IMR-90 (cell line): ENCODE measurements around the gene RBBP7. TPM values are rescaled to one million over a fixed set of nuclear protein-coding genes. Genes with fewer than 3 reads are reported as not detected.

Experiments
- ATAC-seq: fragments of 200-7000 bp; cut with Tn5 transposase; 2 replicates; pipeline ENCODE4 v1.9.1; 2020; ENCODE audit warnings: low read depth, mild to moderate bottlenecking, moderate library complexity
- BruUV-seq: library from RNA; stranded (reverse); fragments of 400-500 nt; replicated peaks from 2 replicates; lab custom pipeline; 2021; lab: Mats Ljungman, UMichigan
- CTCF ChIA-PET: fragments of 300-600 bp; formaldehyde crosslinking; extraction: SDS; loops from one replicate; lab custom pipeline; 2021; ENCODE audit warnings: antibody characterized with exemption; lab: Yijun Ruan, JAX
- POLR2A ChIA-PET: fragments of 300-600 bp; sonication (Branson Sonifier 250); formaldehyde crosslinking; loops from one replicate; lab custom pipeline; 2022; ENCODE audit warnings: antibody characterized with exemption; ENCODE audit not compliant: unreplicated experiment; lab: Charles Lee
- DNase-seq: peaks from one replicate; pipeline ENCODE4 v3.0.0; 2013
- H2AFZ ChIP-seq: replicated peaks from 2 replicates; pipeline ENCODE3; 2013; ENCODE audit warnings: low read length, mild to moderate bottlenecking; ENCODE audit not compliant: poor library complexity
- H2AK5ac ChIP-seq: 2 replicates; pipeline ENCODE4 v1.6.1; 2013; ENCODE audit warnings: low read depth, low read length, inconsistent platforms
- H2AK9ac ChIP-seq: replicated peaks from 2 replicates; pipeline ENCODE3; 2013; ENCODE audit warnings: mild to moderate bottlenecking, low read depth, low read length, moderate library complexity; ENCODE audit not compliant: poor library complexity
- H2BK120ac ChIP-seq: 2 replicates; pipeline ENCODE4 v1.6.1; 2013; ENCODE audit warnings: low read depth, low read length, inconsistent platforms
- H2BK15ac ChIP-seq: 3 replicates; pipeline ENCODE4 v1.6.1; 2013; ENCODE audit warnings: low read depth, low read length, inconsistent platforms
- H2BK20ac ChIP-seq: 2 replicates; pipeline ENCODE4 v1.6.1; 2013; ENCODE audit warnings: low read depth, mild to moderate bottlenecking, inconsistent platforms, low read length, moderate library complexity
- H2BK5ac ChIP-seq: 2 replicates; pipeline ENCODE4 v1.6.1; 2013; ENCODE audit warnings: mild to moderate bottlenecking, low read depth, low read length, inconsistent platforms; ENCODE audit not compliant: poor library complexity, severe bottlenecking
- H3K14ac ChIP-seq: replicated peaks from 2 replicates; pipeline ENCODE4 v1.6.1; 2013; ENCODE audit warnings: low read depth, low read length, inconsistent platforms
- H3K18ac ChIP-seq: 2 replicates; pipeline ENCODE4 v1.6.1; 2013; ENCODE audit warnings: low read depth, low read length, control low read depth
- H3K23ac ChIP-seq: 2 replicates; pipeline ENCODE4 v1.6.1; 2013; ENCODE audit warnings: low read depth, low read length, inconsistent platforms
- H3K27ac ChIP-seq: 2 replicates; pipeline ENCODE4 v1.5.1; 2013; ENCODE audit warnings: mild to moderate bottlenecking, control low read depth, low read length; ENCODE audit not compliant: insufficient read depth
- H3K27me3 ChIP-seq: 2 replicates; pipeline ENCODE4 v1.6.1; 2013; ENCODE audit warnings: low read length; ENCODE audit not compliant: control insufficient read depth, insufficient read depth
- H3K36me3 ChIP-seq: 2 replicates; pipeline ENCODE4 v1.6.1; 2013; ENCODE audit warnings: low read length, mixed read lengths; ENCODE audit not compliant: control insufficient read depth, insufficient read depth
- H3K4ac ChIP-seq: 2 replicates; pipeline ENCODE4 v1.6.1; 2013; ENCODE audit warnings: low read depth, low read length, inconsistent platforms
- H3K4me1 ChIP-seq: 2 replicates; pipeline ENCODE4 v1.6.1; 2013; ENCODE audit warnings: low read length, mixed read lengths; ENCODE audit not compliant: control insufficient read depth, insufficient read depth
- H3K4me2 ChIP-seq: 2 replicates; pipeline ENCODE4 v1.6.1; 2013; ENCODE audit warnings: low read depth, mild to moderate bottlenecking, control low read depth, low read length, moderate library complexity
- H3K4me3 ChIP-seq: 2 replicates; pipeline ENCODE4 v1.5.1; 2013; ENCODE audit warnings: low read depth, mild to moderate bottlenecking, control low read depth, low read length, moderate library complexity; ENCODE audit not compliant: insufficient read depth
- H3K56ac ChIP-seq: 2 replicates; pipeline ENCODE4 v1.6.1; 2013; ENCODE audit warnings: low read length, inconsistent platforms; ENCODE audit not compliant: insufficient read depth; ENCODE audit errors: extremely low read depth
- H3K79me1 ChIP-seq, 2 experiments: 2 replicates each; pipeline ENCODE4 v1.6.1; 2013; ENCODE audit warnings: low read length in 2 of 2, inconsistent platforms in 1 of 2, low read depth in 1 of 2
- H3K9ac ChIP-seq: 2 replicates; pipeline ENCODE4 v1.6.1; 2013; ENCODE audit warnings: low read depth, low read length, control low read depth
- H3K9me1 ChIP-seq: 2 replicates; pipeline ENCODE4 v1.6.1; 2013; ENCODE audit warnings: low read length, inconsistent platforms; ENCODE audit not compliant: insufficient read depth
- H3K9me3 ChIP-seq: 2 replicates; pipeline ENCODE4 v1.6.1; 2013; ENCODE audit warnings: low read length; ENCODE audit not compliant: control insufficient read depth, insufficient read depth
- H4K20me1 ChIP-seq: 2 replicates; pipeline ENCODE4 v1.6.1; 2013; ENCODE audit warnings: low read length, inconsistent platforms; ENCODE audit not compliant: insufficient read depth
- H4K5ac ChIP-seq: 2 replicates; pipeline ENCODE4 v1.6.1; 2013; ENCODE audit warnings: mild to moderate bottlenecking, low read depth, low read length, control low read depth
- H4K8ac ChIP-seq, 2 experiments: 2 replicates each; pipeline ENCODE4 v1.6.1; 2013; ENCODE audit warnings: low read depth in 2 of 2, low read length in 2 of 2, control low read depth in 1 of 2, inconsistent platforms in 1 of 2
- H4K91ac ChIP-seq: 2 replicates; pipeline ENCODE4 v1.6.1; 2013; ENCODE audit warnings: low read depth, low read length, inconsistent platforms; ENCODE audit not compliant: insufficient read depth
- BHLHE40 ChIP-seq: fragments of 150-350 bp; IDR thresholded peaks from 2 replicates; pipeline ENCODE4 v1.6.1; 2016; ENCODE audit warnings: mild to moderate bottlenecking, low read depth, low read length
- CHD1 ChIP-seq: IDR thresholded peaks from 2 replicates; pipeline ENCODE4 v1.6.1; 2012; ENCODE audit warnings: low read depth, low read length, improper control_type of control experiment
- CTCF ChIP-seq: conservative IDR thresholded peaks from 2 replicates; pipeline ENCODE4 v1.5.1; 2012; ENCODE audit warnings: mild to moderate bottlenecking, low read depth, low read length, improper control_type of control experiment
- ELK1 ChIP-seq: fragments of 150-350 bp; IDR thresholded peaks from 2 replicates; pipeline ENCODE4 v1.6.1; 2016; ENCODE audit warnings: low read depth, mild to moderate bottlenecking, low read length, moderate library complexity, borderline replicate concordance
- FOS ChIP-seq: fragments of 150-350 bp; IDR thresholded peaks from 2 replicates; pipeline ENCODE4 v1.6.1; 2016; ENCODE audit warnings: low read depth, low read length
- MAFK ChIP-seq: IDR thresholded peaks from 2 replicates; pipeline ENCODE4 v1.6.1; 2012; ENCODE audit warnings: low read depth, low read length, improper control_type of control experiment
- NFE2L2 ChIP-seq: fragments of 150-350 bp; IDR thresholded peaks from 2 replicates; pipeline ENCODE4 v1.6.1; 2016; ENCODE audit warnings: low read depth, mild to moderate bottlenecking, low read length
- RAD21 ChIP-seq: IDR thresholded peaks from 2 replicates; pipeline ENCODE4 v1.6.1; 2012; ENCODE audit warnings: low read length, improper control_type of control experiment
- RCOR1 ChIP-seq: IDR thresholded peaks from 2 replicates; pipeline ENCODE4 v1.6.1; 2012; ENCODE audit warnings: mild to moderate bottlenecking, low read length, improper control_type of control experiment; ENCODE audit not compliant: insufficient replicate concordance
- WGBS, 2 experiments: methylation state at CpG; one replicate each; pipeline versions ENCODE4 v1.1.5 to v1.1.7; 2013; ENCODE audit warnings: missing lambda C conversion rate in 2 of 2; ENCODE audit not compliant: insufficient read length in 1 of 2; ENCODE audit errors: extremely low coverage in 2 of 2; 5-methylcytosine and 5-hydroxymethylcytosine counted together
- dilution Hi-C: fragments of 300-500 bp; cut with HindIII; formaldehyde crosslinking; loops from one replicate; pipeline ENCODE4 v1.14.3; 2018; ENCODE audit warnings: low sequenced_read_pairs; ENCODE audit not compliant: unreplicated experiment
- in situ Hi-C: fragments of 300-500 bp; cut with MboI; formaldehyde crosslinking; loops from 3 replicates; pipeline ENCODE4 v1.14.3; 2019; ENCODE audit warnings: low sequenced_read_pairs, inconsistent platforms, mixed read lengths
- intact Hi-C: fragments of 100-400 bp; cut with micrococcal nuclease; formaldehyde crosslinking; loops from 2 replicates; pipeline ENCODE4 v1.10.0; 2022
- polyA plus RNA-seq, 3 experiments: library from polyadenylated mRNA; depleted of rRNA; stranded (reverse); fragments of >200 nt; gene quantifications; 2 replicates each; pipeline ENCODE4 v1.2.3, GENCODE V29; 2012; ENCODE audit warnings: low replicate concordance in 1 of 3
- total RNA-seq: library from RNA; depleted of rRNA; stranded (reverse); fragments of >200 nt; gene quantifications from 2 replicates; pipeline ENCODE4 v1.2.3, GENCODE V29; 2012

Gene RBBP7
- total and polyA plus RNA-seq, 2 of the 4 experiments (the other 2 are of a cell fraction) = 147 to 149 TPM

- Histone ChIP-seq H3K79me1 (peaks cover 0 to 7% of the 10 kb centered on the region in 2 experiments; a peak in 1 of 4 replicates), H3K4me2 (no peak overlapping the region), H3K4me3 (no peak overlapping the region), H3K27ac (peak overlapping the region; percentile 31; the same call in 1 of the 2 replicates), H2AFZ (no peak overlapping the region), H4K5ac (no peak overlapping the region), H3K9ac (no peak overlapping the region), H3K9me1 (peaks cover 5% of the 10 kb centered on the region; the same call in 1 of the 2 replicates), H2BK5ac (peak overlapping the region; percentile 20), H3K56ac (no peak overlapping the region), H3K27me3 (no peaks in the 10 kb centered on the region), H2BK20ac (peak overlapping the region; percentile 17), H4K91ac (peak overlapping the region; percentile 38; the same call in 1 of the 2 replicates), H3K36me3 (peaks cover 27% of the 10 kb centered on the region), H3K9me3 (no peaks in the 10 kb centered on the region), H3K4ac (peak overlapping the region; percentile 49), H2AK9ac (no peak overlapping the region), H3K23ac (no peak overlapping the region), H4K20me1 (no peaks in the 10 kb centered on the region), H3K18ac (no peak overlapping the region), H2BK15ac (no peak overlapping the region), H2BK120ac (peak overlapping the region; percentile 64), H3K4me1 (peaks cover 11% of the 10 kb centered on the region), H3K14ac (peak overlapping the region; percentile 12), H4K8ac (peak overlapping the region in 1 of 2 experiments; percentile 17; a peak in 2 of 4 replicates), H2AK5ac (no peak overlapping the region; the same call in 1 of the 2 replicates)
- ChIA-PET CTCF (no interaction called here), POLR2A (no interaction called here)
- intact Hi-C loops (no loop called here), dilution Hi-C loops (no loop called here), in situ Hi-C loops (loop anchor here (25.0 kb wide), 1 partner anchor 848 kb away; no protein-coding TSS in a partner anchor)
- no peak for TF ChIP-seq MAFK
- TF ChIP-seq CTCF = no peak
- no peak for TF ChIP-seq BHLHE40
- no peak for TF ChIP-seq RCOR1
- TF ChIP-seq NFE2L2 = no peak
- TF ChIP-seq RAD21 = no peak
- no peak for TF ChIP-seq CHD1
- no peak for TF ChIP-seq ELK1
- no peak for TF ChIP-seq FOS
- DNase-seq = no peak
- no CpG with 5 or more reads among the region's 5 CpGs for WGBS, 2 experiments
- 0 out of 2 replicates have a peak, but pooled peaks have one; percentile 10 for ATAC-seq
- BruUV-seq = no TSS peak
These were observed 30.8 kb downstream of the RBBP7 start for GRCh38 chrX:16839219-16839851.
